LoVo (cell line): ENCODE results near the gene TMEM242.

Source experiments
- DNase-seq: peaks from one replicate; pipeline ENCODE4 v3.0.0-alpha.2; 2016; ENCODE audit warnings: low spot score

TMEM242 gene

GRCh38 chr6:157270308-157270707 is 53.0 kb downstream of the TMEM242 start:
- no peak for DNase-seq

- DNase-seq = no peak
Measured at GRCh38 chr6:157269261-157269794, 54.0 kb downstream of the TMEM242 start.

- DNase-seq = no peak
Measured at GRCh38 chr6:157268835-157269234, 54.5 kb downstream of the TMEM242 start.

GRCh38 chr6:157268396-157268795 is 54.9 kb downstream of the TMEM242 start:
- DNase-seq = no peak

- DNase-seq = no peak
Measured at GRCh38 chr6:157267654-157268053, 55.7 kb downstream of the TMEM242 start.

GRCh38 chr6:157267109-157267611 is 56.2 kb downstream of the TMEM242 start:
- DNase-seq = no peak

- no peak for DNase-seq
Measured at GRCh38 chr6:157266274-157267101, 56.8 kb downstream of the TMEM242 start.

- DNase-seq = no peak
Measured at GRCh38 chr6:157265635-157266034, 57.7 kb downstream of the TMEM242 start.

GRCh38 chr6:157265186-157265585 is 58.1 kb downstream of the TMEM242 start:
- DNase-seq = no peak

- DNase-seq = no peak
Measured at GRCh38 chr6:157264701-157265100, 58.6 kb downstream of the TMEM242 start.

GRCh38 chr6:157263881-157264397 is 59.4 kb downstream of the TMEM242 start:
- no peak for DNase-seq

GRCh38 chr6:157263146-157263545 is 60.2 kb downstream of the TMEM242 start:
- DNase-seq = no peak

- no peak for DNase-seq
Measured at GRCh38 chr6:157261606-157262005, 61.7 kb downstream of the TMEM242 start.

- no peak for DNase-seq
Measured at GRCh38 chr6:157260735-157261410, 62.4 kb downstream of the TMEM242 start.

GRCh38 chr6:157259443-157259842 is 63.9 kb downstream of the TMEM242 start:
- no peak for DNase-seq

GRCh38 chr6:157258878-157259277 is 64.4 kb downstream of the TMEM242 start:
- no peak for DNase-seq

GRCh38 chr6:157255079-157255478 is 68.2 kb downstream of the TMEM242 start:
- no peak for DNase-seq

GRCh38 chr6:157254538-157254937 is 68.8 kb downstream of the TMEM242 start:
- DNase-seq = no peak

GRCh38 chr6:157253699-157254098 is 69.6 kb downstream of the TMEM242 start:
- no peak for DNase-seq

- DNase-seq = no peak
Measured at GRCh38 chr6:157253017-157253416, 70.3 kb downstream of the TMEM242 start.

- DNase-seq = no peak
Measured at GRCh38 chr6:157251586-157252247, 71.6 kb downstream of the TMEM242 start.

GRCh38 chr6:157249826-157250225 is 73.5 kb downstream of the TMEM242 start:
- no peak for DNase-seq
